WTC11 (cell line): Measurements from ENCODE around the gene LRRC8A. TPM values are rescaled to one million over a fixed set of nuclear protein-coding genes. Genes with fewer than 3 reads are reported as not detected.

Experiments
- ATAC-seq: fragments of 200-7000 bp; cut with Tn5 transposase; 2 replicates; pipeline ENCODE4 v1.10.0; 2021; ENCODE audit warnings: mild to moderate bottlenecking, moderate library complexity
- CTCF ChIA-PET: fragments of 300-600 bp; sonication (Branson Sonifier 250); formaldehyde crosslinking; loops from one replicate; lab custom pipeline; 2021; ENCODE audit warnings: antibody characterized with exemption; lab: Charles Lee
- POLR2A ChIA-PET: fragments of 350-600 bp; sonication (Branson Sonifier 250); formaldehyde crosslinking; loops from one replicate; lab custom pipeline; 2021; ENCODE audit warnings: antibody characterized with exemption; lab: Charles Lee
- DNase-seq: peaks from one replicate; pipeline ENCODE4 v3.0.0; 2021; ENCODE audit warnings: low spot score
- H3K27ac Mint-ChIP-seq: 2 replicates; pipeline ENCODE4 v1.8.0; 2021; ENCODE audit warnings: mixed read lengths
- H3K27me3 Mint-ChIP-seq: 2 replicates; pipeline ENCODE4 v1.8.0; 2021; ENCODE audit warnings: low read depth, mild to moderate bottlenecking, moderate library complexity, mixed read lengths
- H3K36me3 Mint-ChIP-seq: 2 replicates; pipeline ENCODE4 v1.8.0; 2021; ENCODE audit warnings: mixed read lengths
- H3K4me1 Mint-ChIP-seq: 2 replicates; pipeline ENCODE4 v1.8.0; 2022; ENCODE audit warnings: mixed read lengths
- H3K4me3 Mint-ChIP-seq: 2 replicates; pipeline ENCODE4 v1.8.0; 2021; ENCODE audit warnings: mild to moderate bottlenecking, moderate library complexity, mixed read lengths
- H3K9me3 Mint-ChIP-seq: 2 replicates; pipeline ENCODE4 v1.8.0; 2021; ENCODE audit warnings: mixed read lengths
- ARID4B ChIP-seq: sonication (generic); formaldehyde crosslinking; IDR thresholded peaks from 2 replicates; pipeline ENCODE4 v1.8.0; 2023; ENCODE audit warnings: missing genetic modification reagents, mild to moderate bottlenecking, borderline replicate concordance
- CREM ChIP-seq: sonication (generic); formaldehyde crosslinking; IDR thresholded peaks from 2 replicates; pipeline ENCODE4 v1.8.1; 2022; ENCODE audit warnings: mild to moderate bottlenecking, missing genetic modification reagents, moderate library complexity
- E2F1 ChIP-seq: sonication (generic); formaldehyde crosslinking; IDR thresholded peaks from 2 replicates; pipeline ENCODE4 v1.8.0; 2022; ENCODE audit warnings: mild to moderate bottlenecking, missing genetic modification reagents
- EMX1 ChIP-seq: fragments of 250-450 bp; sonication (Bioruptor Pico); IDR thresholded peaks from 2 replicates; pipeline ENCODE4 v1.8.0; 2021; ENCODE audit warnings: mild to moderate bottlenecking
- HMGA2 ChIP-seq: fragments of 250-450 bp; sonication (Bioruptor Pico); IDR thresholded peaks from 2 replicates; pipeline ENCODE4 v1.4.0; 2021; ENCODE audit warnings: mild to moderate bottlenecking, moderate library complexity
- MLX ChIP-seq: sonication (generic); formaldehyde crosslinking; IDR thresholded peaks from 2 replicates; pipeline ENCODE4 v1.8.1; 2023; ENCODE audit warnings: mild to moderate bottlenecking, missing genetic modification reagents, moderate library complexity
- PREB ChIP-seq: sonication (generic); formaldehyde crosslinking; IDR thresholded peaks from 2 replicates; pipeline ENCODE4 v1.8.1; 2022; ENCODE audit warnings: mild to moderate bottlenecking, missing genetic modification reagents, moderate library complexity, borderline replicate concordance
- RORB ChIP-seq: fragments of 250-450 bp; sonication (Bioruptor Pico); IDR thresholded peaks from 2 replicates; pipeline ENCODE4 v1.9.0; 2021; ENCODE audit warnings: mild to moderate bottlenecking
- SP1 ChIP-seq: sonication (generic); formaldehyde crosslinking; conservative IDR thresholded peaks from 2 replicates; pipeline ENCODE4 v1.8.1; 2022; ENCODE audit warnings: missing genetic modification reagents
- ZNF219 ChIP-seq: sonication (generic); formaldehyde crosslinking; IDR thresholded peaks from 2 replicates; pipeline ENCODE4 v1.8.0; 2023; ENCODE audit warnings: missing genetic modification reagents, mild to moderate bottlenecking, borderline replicate concordance
- ZNF671 ChIP-seq: fragments of 250-450 bp; sonication (Bioruptor Pico); IDR thresholded peaks from 2 replicates; pipeline ENCODE4 v1.8.0; 2021; ENCODE audit warnings: mild to moderate bottlenecking
- total RNA-seq: library from RNA; stranded (reverse); gene quantifications from 3 replicates; pipeline ENCODE4 v1.2.3, GENCODE V29; 2021
- TF ChIP-seq, protein P1 (sequence below): fragments of 250-450 bp; sonication (Bioruptor Pico); IDR thresholded peaks from 2 replicates; pipeline ENCODE4 v1.8.0; 2021; ENCODE audit warnings: mild to moderate bottlenecking
- TF ChIP-seq, protein P2 (sequence below): fragments of 250-450 bp; sonication (Bioruptor Pico); conservative IDR thresholded peaks from 2 replicates; pipeline ENCODE4 v1.9.0; 2021; ENCODE audit warnings: mild to moderate bottlenecking
- TF ChIP-seq, protein P3 (sequence below): fragments of 250-450 bp; sonication (Bioruptor Pico); IDR thresholded peaks from 2 replicates; pipeline ENCODE4 v1.9.0; 2021; ENCODE audit warnings: mild to moderate bottlenecking, borderline replicate concordance
- TF ChIP-seq, protein P4 (sequence below): fragments of 200-600 bp; IDR thresholded peaks from 2 replicates; pipeline ENCODE4 v1.8.0; 2022; ENCODE audit warnings: antibody characterized with exemption
- TF ChIP-seq, protein P5 (sequence below): sonication (generic); formaldehyde crosslinking; IDR thresholded peaks from 2 replicates; pipeline ENCODE4 v1.8.1; 2022; ENCODE audit warnings: mild to moderate bottlenecking, moderate library complexity, missing genetic modification reagents

LRRC8A gene
- total RNA-seq, 1 experiment from 2014 or later = 83.5 TPM

- TF ChIP-seq PREB (CRISPR knock-in tag) (no peak), MLX (CRISPR knock-in tag) (no peak), E2F1 (CRISPR knock-in tag) (no peak)
- TF ChIP-seq, protein P1, sequence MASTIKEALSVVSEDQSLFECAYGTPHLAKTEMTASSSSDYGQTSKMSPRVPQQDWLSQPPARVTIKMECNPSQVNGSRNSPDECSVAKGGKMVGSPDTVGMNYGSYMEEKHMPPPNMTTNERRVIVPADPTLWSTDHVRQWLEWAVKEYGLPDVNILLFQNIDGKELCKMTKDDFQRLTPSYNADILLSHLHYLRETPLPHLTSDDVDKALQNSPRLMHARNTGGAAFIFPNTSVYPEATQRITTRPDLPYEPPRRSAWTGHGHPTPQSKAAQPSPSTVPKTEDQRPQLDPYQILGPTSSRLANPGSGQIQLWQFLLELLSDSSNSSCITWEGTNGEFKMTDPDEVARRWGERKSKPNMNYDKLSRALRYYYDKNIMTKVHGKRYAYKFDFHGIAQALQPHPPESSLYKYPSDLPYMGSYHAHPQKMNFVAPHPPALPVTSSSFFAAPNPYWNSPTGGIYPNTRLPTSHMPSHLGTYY (CRISPR knock-in tag) = no peak
- TF ChIP-seq, all 79 proteins: peak for 0
These were observed 35.4 kb downstream of the LRRC8A start (continued) for GRCh38 chr9:128917151-128917849.

DNA sequence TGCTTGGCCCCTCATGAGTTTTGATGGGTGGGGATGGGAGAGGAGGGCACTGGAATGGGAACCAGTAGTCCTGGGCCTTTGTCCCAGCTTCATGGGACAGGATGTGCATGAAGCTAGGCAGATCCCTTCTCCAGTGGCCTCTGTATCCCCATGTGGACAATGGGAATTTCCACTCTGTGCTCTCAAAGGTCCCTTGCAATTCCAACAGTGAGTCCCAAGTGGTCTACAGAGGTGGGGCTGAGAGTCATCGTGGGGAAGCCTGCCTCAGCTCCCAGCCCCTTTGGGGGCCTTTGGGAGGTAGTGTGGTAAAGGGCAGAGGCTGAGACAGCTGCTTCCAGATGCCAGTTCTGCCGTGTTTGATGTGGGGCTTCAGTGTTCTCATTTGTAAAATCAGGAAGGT, 37.0 kb downstream of the LRRC8A start:
- Mint-ChIP-seq H3K4me1 (peaks cover 12% of the 10 kb centered on the region), H3K9me3 (no peaks in the 10 kb centered on the region), H3K36me3 (peaks cover 24% of the 10 kb centered on the region), H3K4me3 (no peak overlapping the region), H3K27ac (no peak overlapping the region), H3K27me3 (no peaks in the 10 kb centered on the region)
- no peak for ATAC-seq
- POLR2A ChIA-PET = no interaction called here
- no peak for DNase-seq
- CTCF ChIA-PET = no interaction called here
- TF ChIP-seq SP1 (CRISPR knock-in tag) = no peak
- no peak for TF ChIP-seq ZNF219 (CRISPR knock-in tag)
- no peak for TF ChIP-seq HMGA2
- no peak for TF ChIP-seq CREM (CRISPR knock-in tag)
- TF ChIP-seq, protein P2, sequence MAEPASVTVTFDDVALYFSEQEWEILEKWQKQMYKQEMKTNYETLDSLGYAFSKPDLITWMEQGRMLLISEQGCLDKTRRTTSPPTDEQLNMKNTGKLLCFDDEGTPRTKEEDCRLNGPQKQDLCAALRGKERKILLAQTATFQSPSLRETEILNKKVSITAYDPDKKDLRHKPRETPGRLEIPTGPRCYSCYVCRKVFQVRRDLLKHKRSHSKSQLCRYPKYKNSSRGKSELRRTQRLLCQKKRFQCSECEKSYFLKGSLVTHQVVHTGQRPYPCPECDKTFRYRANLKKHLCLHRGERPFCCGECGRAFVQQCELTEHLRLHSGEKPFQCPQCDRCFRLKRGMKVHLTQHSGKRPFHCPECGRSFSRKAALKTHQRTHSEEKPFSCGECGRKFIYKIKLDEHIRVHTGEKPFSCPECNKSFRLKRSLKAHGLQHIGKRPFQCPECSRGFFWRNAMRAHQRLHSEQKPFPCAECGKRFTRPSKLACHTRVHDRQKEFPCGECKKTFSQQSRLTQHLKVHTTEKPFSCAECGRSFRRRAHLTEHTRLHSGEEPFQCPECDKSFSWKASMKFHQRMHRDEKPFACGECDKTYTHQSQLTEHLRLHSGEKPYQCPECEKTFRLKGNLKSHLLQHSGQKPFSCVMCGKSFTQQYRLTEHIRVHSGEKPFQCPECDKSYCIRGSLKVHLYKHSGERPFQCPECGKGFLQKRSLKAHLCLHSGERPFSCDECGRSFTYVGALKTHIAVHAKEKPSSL = no peak
- TF ChIP-seq, protein P3, sequence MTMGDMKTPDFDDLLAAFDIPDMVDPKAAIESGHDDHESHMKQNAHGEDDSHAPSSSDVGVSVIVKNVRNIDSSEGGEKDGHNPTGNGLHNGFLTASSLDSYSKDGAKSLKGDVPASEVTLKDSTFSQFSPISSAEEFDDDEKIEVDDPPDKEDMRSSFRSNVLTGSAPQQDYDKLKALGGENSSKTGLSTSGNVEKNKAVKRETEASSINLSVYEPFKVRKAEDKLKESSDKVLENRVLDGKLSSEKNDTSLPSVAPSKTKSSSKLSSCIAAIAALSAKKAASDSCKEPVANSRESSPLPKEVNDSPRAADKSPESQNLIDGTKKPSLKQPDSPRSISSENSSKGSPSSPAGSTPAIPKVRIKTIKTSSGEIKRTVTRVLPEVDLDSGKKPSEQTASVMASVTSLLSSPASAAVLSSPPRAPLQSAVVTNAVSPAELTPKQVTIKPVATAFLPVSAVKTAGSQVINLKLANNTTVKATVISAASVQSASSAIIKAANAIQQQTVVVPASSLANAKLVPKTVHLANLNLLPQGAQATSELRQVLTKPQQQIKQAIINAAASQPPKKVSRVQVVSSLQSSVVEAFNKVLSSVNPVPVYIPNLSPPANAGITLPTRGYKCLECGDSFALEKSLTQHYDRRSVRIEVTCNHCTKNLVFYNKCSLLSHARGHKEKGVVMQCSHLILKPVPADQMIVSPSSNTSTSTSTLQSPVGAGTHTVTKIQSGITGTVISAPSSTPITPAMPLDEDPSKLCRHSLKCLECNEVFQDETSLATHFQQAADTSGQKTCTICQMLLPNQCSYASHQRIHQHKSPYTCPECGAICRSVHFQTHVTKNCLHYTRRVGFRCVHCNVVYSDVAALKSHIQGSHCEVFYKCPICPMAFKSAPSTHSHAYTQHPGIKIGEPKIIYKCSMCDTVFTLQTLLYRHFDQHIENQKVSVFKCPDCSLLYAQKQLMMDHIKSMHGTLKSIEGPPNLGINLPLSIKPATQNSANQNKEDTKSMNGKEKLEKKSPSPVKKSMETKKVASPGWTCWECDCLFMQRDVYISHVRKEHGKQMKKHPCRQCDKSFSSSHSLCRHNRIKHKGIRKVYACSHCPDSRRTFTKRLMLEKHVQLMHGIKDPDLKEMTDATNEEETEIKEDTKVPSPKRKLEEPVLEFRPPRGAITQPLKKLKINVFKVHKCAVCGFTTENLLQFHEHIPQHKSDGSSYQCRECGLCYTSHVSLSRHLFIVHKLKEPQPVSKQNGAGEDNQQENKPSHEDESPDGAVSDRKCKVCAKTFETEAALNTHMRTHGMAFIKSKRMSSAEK (CRISPR knock-in tag) = no peak
- TF ChIP-seq EMX1 = no peak
- TF ChIP-seq, protein P4, sequence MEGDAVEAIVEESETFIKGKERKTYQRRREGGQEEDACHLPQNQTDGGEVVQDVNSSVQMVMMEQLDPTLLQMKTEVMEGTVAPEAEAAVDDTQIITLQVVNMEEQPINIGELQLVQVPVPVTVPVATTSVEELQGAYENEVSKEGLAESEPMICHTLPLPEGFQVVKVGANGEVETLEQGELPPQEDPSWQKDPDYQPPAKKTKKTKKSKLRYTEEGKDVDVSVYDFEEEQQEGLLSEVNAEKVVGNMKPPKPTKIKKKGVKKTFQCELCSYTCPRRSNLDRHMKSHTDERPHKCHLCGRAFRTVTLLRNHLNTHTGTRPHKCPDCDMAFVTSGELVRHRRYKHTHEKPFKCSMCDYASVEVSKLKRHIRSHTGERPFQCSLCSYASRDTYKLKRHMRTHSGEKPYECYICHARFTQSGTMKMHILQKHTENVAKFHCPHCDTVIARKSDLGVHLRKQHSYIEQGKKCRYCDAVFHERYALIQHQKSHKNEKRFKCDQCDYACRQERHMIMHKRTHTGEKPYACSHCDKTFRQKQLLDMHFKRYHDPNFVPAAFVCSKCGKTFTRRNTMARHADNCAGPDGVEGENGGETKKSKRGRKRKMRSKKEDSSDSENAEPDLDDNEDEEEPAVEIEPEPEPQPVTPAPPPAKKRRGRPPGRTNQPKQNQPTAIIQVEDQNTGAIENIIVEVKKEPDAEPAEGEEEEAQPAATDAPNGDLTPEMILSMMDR = no peak
- TF ChIP-seq RORB (CRISPR knock-in tag) = no peak
- TF ChIP-seq ZNF671 (CRISPR knock-in tag) = no peak
- TF ChIP-seq ARID4B (CRISPR knock-in tag) = no peak
- TF ChIP-seq, protein P5, sequence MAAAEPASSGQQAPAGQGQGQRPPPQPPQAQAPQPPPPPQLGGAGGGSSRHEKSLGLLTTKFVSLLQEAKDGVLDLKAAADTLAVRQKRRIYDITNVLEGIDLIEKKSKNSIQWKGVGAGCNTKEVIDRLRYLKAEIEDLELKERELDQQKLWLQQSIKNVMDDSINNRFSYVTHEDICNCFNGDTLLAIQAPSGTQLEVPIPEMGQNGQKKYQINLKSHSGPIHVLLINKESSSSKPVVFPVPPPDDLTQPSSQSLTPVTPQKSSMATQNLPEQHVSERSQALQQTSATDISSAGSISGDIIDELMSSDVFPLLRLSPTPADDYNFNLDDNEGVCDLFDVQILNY (CRISPR knock-in tag) = no peak
